ENCODE results near the gene FAM163A.
A peak's percentile ranks its signal among the peaks of the same experiment; 100 is the strongest.

FAM163A gene

DNA sequence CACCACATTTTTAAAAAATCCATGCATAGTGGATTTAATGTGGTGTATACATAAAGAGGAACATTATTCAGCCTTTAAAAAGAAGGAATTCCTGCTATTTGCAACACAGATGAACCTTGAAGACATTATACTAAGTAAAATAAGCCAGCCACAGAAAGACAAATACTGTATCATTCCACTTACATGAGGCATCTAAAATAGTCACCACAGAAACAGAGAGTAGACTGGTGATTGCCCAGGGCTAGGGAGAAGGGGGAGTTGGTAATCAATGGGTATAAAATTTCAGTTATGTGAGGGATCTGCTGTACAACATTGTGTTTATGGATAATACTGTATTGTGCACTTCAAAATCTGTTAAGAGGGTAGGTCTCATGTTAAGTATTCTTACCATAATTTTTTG lies 10.0 kb downstream of the FAM163A start:
- DNase-seq = no peak

DNA sequence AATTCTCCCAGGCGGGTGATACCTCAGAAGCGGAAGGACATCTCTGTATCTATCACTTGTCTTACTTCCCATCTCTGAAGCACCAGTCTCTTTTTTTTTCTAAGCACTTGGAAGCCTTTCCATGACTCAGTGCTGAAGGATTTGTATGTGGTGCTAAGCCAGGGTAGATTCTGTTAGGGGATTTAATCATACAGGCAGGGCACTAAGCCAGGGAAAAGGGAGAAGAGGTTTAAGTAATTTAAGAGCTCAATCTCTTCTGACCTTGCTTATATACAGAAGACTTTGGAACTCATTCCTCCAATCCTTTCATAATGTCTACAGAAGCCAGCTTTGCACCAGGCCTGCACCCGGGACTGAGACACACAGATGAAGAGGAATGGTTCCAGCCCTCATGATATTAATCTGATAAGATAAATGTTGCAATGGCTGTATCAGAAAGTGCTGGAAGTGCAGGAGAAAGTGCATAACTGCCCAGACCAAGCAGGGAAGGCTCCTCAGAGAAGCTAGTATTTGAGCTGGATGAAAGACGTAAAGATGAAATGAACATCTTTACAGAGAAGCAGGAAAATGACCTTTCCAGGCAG lies 11.0 kb downstream of the FAM163A start:
- no peak for DNase-seq

DNA sequence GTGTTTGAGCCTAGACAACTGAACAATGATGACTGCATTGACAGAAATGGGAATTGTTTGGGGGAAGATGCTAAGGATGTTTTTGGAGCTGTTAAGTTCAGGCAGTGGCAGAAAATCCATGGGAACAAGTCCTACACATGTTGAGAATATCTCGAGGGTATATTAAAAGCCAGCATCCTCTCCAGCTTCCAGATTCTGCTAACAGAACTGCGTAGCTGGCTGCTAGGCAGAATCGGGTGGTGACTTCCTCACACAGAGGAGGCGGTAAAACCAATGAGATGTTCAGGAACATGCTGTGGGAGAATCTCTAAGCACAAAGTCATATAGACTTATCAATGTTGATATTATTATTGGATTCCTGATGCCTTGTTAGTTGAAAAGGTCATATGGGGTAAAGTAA lies 14.8 kb downstream of the FAM163A start:
- no peak for DNase-seq

GRCh38 chr1:179760521-179760920 lies 17.4 kb downstream of the FAM163A start:
- no peak for DNase-seq

- no peak for DNase-seq
Measured at GRCh38 chr1:179761296-179761695, 18.2 kb downstream of the FAM163A start.

- DNase-seq = no peak
Measured at GRCh38 chr1:179761846-179762640, 19.0 kb downstream of the FAM163A start.

- DNase-seq = no peak
Measured at GRCh38 chr1:179767177-179767581, 24.1 kb downstream of the FAM163A start.

- no peak for DNase-seq
Measured at GRCh38 chr1:179767996-179768395, 24.9 kb downstream of the FAM163A start.

DNA sequence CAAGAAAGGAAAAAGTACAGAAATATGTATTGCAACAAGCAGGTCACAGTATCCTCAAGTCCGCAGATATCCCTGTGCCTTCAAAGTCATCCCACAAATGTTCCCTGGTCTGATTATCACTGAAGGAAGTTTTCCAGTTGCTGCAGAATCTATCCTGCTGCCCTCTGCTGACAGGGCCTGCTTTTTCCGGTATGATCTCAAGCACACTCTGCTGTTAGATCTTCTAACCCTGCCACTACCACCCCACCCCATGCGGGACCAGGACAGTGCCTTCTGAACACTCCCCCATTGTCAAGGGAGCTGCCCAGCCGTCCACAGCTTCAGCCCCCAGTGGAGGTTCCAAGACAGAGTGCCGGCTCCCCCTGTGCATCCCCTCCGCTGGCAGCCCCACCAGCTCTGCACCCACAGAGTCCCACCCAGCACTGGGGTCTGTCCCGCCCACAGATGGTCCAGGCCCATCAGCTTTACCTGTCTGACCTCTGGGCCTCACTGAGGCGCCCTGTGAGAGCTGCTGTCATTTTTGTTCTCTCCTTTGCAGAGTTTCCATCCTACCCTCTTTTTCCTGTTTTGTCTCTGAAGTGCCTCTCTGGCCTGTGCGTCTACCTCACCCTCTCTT lies 27.9 kb downstream of the FAM163A start:
- no peak for DNase-seq

- DNase-seq = no peak
Measured at GRCh38 chr1:179773264-179773663, 30.2 kb downstream of the FAM163A start.

DNA sequence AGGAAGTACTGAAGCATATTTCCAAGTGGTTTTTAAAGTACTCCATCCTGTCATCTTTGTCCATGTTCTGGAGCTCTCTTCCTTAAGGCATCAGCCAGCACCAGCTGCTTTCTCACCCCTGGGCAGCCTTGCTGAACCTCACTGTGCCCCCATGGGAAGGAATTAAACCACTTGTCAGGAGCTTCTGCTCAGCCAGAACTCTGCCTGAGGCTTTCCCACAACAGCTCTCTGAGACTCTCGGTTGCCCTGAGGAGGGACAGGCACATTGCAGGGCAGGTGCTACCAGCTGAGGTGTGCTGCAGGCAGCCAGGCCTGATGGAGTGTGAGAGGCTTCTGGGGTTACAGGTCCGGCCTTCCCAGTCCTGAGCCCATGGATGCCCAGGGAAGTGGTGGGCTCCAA lies 30.9 kb downstream of the FAM163A start:
- DNase-seq = peak; percentile 29

DNA sequence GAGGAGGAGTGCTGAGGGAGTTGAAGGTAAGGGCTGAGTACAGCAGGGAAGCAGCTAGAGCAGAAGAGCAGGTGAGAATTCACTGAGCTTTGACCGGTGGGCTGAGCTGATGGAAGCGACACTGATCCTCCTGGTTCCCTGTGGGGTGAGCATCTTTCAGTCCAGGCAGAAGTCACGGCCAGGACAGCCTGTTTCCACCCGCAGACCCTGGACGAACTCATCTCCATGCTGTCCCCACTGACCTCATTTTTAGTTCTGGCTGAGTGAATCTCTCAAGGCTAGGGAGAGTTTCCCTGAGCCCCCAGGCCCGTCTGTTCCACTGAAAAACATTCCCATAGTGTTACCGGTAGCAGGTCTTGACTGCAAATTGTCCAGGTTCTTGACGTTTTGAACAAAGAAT lies 31.5 kb downstream of the FAM163A start:
- DNase-seq = no peak

- DNase-seq = peak; percentile 17
Measured at GRCh38 chr1:179775009-179775408, 31.9 kb downstream of the FAM163A start.

- no peak for DNase-seq
Measured at GRCh38 chr1:179776831-179777230, 33.7 kb downstream of the FAM163A start.

GRCh38 chr1:179777731-179778130 lies 34.6 kb downstream of the FAM163A start:
- DNase-seq = no peak

GRCh38 chr1:179779645-179780272 lies 36.7 kb downstream of the FAM163A start:
- no peak for DNase-seq

DNA sequence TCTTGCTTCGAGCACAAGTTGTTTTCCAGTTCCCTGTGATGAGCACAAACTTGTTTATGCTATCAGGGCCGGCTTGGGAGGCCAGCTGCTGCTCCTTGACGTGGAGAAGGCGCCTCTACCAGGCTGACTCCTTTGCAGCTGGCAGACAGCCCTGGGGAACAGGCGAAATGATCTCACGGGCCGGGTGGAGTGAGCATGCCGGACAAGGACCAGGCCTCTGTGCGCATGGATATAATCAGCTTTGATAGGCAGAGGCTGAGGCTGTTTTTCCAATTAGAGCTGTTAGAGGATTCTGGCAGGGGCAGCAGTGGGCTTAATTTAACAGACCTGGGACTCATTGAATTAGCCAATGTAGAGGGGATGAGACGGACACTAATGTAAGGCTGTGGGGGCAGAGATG lies 38.9 kb downstream of the FAM163A start:
- DNase-seq = no peak

- DNase-seq = no peak
Measured at GRCh38 chr1:179785031-179785431, 41.9 kb downstream of the FAM163A start.

- no peak for DNase-seq
Measured at GRCh38 chr1:179785728-179786127, 42.6 kb downstream of the FAM163A start.

- peak; percentile 51 for DNase-seq
Measured at GRCh38 chr1:179786815-179787685, 44.0 kb downstream of the FAM163A start.

GRCh38 chr1:179788259-179788658 lies 45.2 kb downstream of the FAM163A start:
- no peak for DNase-seq

DNA sequence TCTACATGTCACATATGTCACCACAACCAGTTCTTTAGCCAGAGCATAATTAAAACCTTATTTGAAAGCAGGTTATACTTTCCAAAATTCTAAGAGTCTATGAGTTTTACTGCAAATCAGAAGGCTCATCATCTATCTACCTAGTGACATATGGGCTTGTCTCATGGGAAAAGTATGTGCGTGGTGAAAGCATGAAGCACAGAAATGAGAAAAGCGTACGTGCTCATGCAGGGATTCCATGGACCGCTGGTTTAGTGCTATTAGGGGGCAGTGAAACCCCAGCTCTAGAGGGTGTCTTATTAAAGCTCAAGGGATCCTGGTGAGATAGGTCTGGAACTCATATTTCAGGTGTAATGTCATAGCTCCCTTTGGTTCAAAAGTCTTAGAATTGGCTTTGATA lies 50.2 kb downstream of the FAM163A start:
- DNase-seq = no peak

GRCh38 chr1:179794146-179794545 lies 51.1 kb downstream of the FAM163A start:
- DNase-seq = no peak
